ENCODE measurements around the gene CAPZA1. TPM values are rescaled to one million over a fixed set of nuclear protein-coding genes. Genes with fewer than 3 reads are reported as not detected.

Gene CAPZA1
- total RNA-seq: 239 and 242 TPM in 2 replicates

DNA sequence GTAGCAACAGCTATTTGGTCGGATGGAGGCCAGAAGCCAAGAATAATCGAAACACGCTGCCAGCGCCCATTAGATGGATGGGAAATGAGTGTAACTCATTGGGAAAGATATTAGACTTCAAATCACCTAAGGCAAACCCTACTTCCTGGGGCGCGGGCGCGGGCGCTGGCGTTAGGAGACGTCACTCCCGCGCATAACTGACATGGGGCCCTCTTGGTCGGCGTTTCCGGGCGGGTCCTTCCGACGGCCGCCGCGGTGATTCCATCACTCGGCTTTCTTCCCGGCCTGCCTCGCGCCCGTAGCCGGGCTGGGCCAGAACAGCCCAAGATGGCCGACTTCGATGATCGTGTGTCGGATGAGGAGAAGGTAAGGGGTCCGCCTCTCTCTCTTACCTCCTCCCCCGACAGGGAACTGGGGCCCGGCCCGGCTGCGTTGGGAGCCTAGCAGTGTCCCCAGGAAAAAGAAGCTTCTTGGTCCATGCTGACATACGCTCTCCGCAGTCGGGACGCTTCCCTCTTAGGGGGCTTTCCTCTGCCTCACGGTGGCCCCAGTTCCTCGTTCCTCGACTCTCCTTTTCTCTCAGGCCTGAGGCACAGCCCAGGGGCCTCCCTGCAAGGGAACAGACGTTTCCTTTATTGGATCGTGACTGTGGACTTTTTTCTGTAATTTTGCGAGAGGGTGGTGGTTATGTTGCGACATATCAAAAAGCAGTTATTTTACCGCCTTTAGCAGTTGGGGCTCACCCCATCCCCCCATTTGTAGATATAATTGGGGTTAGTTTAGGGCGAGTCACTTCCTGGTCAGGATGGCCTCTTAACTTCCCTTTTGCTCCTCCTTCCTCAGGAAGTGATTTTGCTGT, at the start of gene CAPZA1:
Gene CAPZA1 (plus strand): TSS at position 315 of the 859 bp plus-strand sequence. CDS start 13 bp downstream, at position 328.
- Mint-ChIP-seq H3K4me3 (peak within 1 kb of the TSS; percentile 98), H3K4me1 (ENCODE audit: low read depth) (peaks cover 48% of the 10 kb centered on the region), H3K9me3 (no peaks in the 10 kb centered on the region), H3K27me3 (ENCODE audit: insufficient read depth) (no peaks in the 10 kb centered on the region), H3K27ac (peak within 1 kb of the TSS; percentile 98), H3K36me3 (ENCODE audit: low read depth) (peaks cover 20% of the 10 kb centered on the region)
- peak; percentile 90 for DNase-seq (ENCODE audit: low spot score)
- intact Hi-C loops (cut with micrococcal nuclease): loop anchor here (1.0 to 5.0 kb wide), 8 partner anchors 49 to 1313 kb away; partner anchors contain the start of genes LRIG2, MOV10, PHTF1 and PPM1J

DNA sequence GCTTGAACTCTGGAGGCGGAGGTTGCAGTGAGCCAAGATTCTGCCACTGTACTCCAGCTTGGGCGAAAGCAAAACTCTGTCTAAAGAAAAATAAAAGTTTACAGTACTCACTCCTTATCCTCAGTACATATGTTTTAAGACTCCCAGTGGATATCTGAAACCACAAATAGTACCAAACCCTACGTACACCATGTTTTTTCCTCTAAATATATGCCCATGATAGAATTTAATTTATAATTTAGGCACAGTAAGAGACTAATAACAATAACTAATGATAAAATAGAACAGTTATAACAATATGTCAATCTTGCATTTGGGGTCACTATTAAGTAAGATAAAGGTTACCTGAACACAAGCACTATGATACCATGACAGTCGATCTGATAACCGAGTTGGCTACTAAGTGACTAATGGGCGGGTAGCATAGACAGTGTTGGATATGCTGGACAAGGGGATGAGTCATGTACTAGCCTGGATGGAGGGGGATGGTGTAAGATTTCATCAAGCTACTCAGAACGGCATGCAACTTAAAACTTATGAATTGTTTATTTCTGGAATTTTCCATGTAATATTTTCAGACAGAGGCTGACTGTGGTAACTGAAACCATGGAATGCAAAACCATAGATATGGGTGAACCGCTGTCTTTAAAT, 44.4 kb upstream of the CAPZA1 start:
- Mint-ChIP-seq H3K27ac (no peak overlapping the region), H3K4me1 (ENCODE audit: low read depth) (no peaks in the 10 kb centered on the region)
- no peak for DNase-seq (ENCODE audit: low spot score)

DNA sequence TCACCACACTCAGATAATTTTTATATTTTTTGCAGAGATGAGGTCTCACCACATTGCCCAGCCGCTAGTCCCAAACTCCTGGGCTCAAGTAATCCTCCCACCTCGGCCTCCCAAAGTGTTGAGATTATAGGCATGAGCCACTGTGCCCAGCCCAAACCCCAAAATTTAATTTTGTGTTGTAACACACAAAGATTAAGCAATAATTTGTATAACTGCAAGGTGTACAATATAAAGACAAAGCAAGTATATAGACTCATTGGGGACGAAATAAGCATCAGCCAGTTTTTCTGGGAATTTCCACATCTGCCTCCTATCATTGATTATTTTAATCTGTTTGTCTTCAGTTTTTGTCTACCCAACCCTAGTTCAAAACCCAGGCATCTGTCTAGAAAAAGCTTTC, 43.4 kb upstream of the CAPZA1 start:
- no peaks in the 10 kb centered on the region for H3K4me1 Mint-ChIP-seq (ENCODE audit: low read depth)
- no peak overlapping the region for H3K27ac Mint-ChIP-seq
- no peaks in the 10 kb centered on the region for H3K27me3 Mint-ChIP-seq (ENCODE audit: insufficient read depth)
- no peak overlapping the region for H3K4me3 Mint-ChIP-seq
- peaks cover 4% of the 10 kb centered on the region for H3K36me3 Mint-ChIP-seq (ENCODE audit: low read depth)
- intact Hi-C loops (cut with micrococcal nuclease): no loop called here
- DNase-seq (ENCODE audit: low spot score): no peak
- H3K9me3 Mint-ChIP-seq: no peaks in the 10 kb centered on the region

More for the DNA sequence above, 44.4 kb upstream of the CAPZA1 start:
- Mint-ChIP-seq H3K9me3 (no peaks in the 10 kb centered on the region), H3K4me3 (no peak overlapping the region), H3K36me3 (ENCODE audit: low read depth) (peaks cover 4% of the 10 kb centered on the region), H3K27me3 (ENCODE audit: insufficient read depth) (no peaks in the 10 kb centered on the region)
- intact Hi-C loops (cut with micrococcal nuclease): no loop called here

DNA sequence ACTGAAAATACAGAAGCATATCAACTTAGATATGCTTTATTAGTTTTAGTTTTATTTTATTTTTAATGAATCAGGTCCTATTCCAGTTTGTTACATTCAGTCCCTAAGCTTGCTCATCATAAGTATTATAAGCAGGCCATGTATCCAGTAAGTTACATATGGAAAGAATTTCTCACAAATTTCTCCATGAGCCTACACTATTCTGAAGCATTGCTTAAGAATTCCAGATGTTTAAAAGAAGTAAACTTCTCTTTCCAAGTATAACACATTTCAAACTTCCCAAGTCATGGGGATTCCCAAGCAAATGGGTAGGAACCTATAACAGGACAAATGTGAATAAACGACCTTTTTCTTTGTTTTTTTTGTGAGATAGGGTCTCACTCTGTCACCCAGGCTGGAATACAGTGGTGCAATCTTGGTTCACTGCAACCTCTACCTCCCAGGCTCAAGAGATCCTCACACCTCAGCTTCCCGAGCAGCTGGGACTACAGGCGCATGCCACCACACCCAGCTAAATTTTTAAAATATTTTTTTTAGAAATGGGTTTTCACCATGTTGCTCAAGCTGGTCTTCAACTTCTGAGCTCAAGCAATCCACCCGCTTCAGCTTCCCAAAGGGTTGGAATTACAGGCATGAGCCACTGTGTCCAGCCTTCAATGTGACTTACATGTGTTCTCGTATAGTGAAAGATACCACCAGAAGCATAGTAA, 39.7 kb upstream of the CAPZA1 start:
- intact Hi-C loops (cut with micrococcal nuclease): no loop called here
- Mint-ChIP-seq H3K9me3 (no peaks in the 10 kb centered on the region), H3K36me3 (ENCODE audit: low read depth) (peaks cover 4% of the 10 kb centered on the region), H3K27ac (no peak overlapping the region), H3K4me1 (ENCODE audit: low read depth) (no peaks in the 10 kb centered on the region), H3K27me3 (ENCODE audit: insufficient read depth) (no peaks in the 10 kb centered on the region), H3K4me3 (no peak overlapping the region)
- DNase-seq (ENCODE audit: low spot score): no peak

DNA sequence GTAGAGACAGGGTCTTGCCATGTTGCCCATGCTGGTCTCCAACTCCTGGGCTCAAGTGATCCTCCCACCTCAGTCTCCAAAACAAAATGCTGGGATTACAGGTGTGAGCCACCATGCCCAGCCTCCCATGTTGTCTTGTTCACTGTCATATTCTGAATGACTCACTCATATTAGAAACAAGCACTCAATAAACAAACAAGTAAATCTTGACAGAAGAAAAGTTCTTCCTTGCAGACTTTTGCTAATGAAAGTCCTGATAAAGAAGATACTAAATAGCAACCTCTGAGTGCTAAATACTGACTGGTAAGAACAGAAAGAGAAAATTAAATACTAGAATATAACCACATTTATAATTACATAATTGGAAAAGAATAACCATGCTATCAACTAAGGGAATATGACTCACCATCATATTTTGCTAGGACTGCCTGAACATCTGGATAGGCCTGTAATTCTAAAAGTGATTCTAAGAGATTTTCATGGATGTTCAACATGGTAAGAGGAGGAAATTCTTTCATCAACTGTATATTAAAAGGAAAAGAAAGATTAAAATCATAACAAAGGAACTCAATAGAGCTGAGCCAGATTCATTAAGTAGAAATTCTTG, 37.9 kb upstream of the CAPZA1 start:
- H3K27me3 Mint-ChIP-seq (ENCODE audit: insufficient read depth): no peaks in the 10 kb centered on the region
- no peak overlapping the region for H3K4me3 Mint-ChIP-seq
- H3K4me1 Mint-ChIP-seq (ENCODE audit: low read depth): no peaks in the 10 kb centered on the region
- intact Hi-C loops (cut with micrococcal nuclease): no loop called here
- no peak overlapping the region for H3K27ac Mint-ChIP-seq
- DNase-seq (ENCODE audit: low spot score): no peak
- H3K9me3 Mint-ChIP-seq: no peaks in the 10 kb centered on the region
- no peaks in the 10 kb centered on the region for H3K36me3 Mint-ChIP-seq (ENCODE audit: low read depth)

DNA sequence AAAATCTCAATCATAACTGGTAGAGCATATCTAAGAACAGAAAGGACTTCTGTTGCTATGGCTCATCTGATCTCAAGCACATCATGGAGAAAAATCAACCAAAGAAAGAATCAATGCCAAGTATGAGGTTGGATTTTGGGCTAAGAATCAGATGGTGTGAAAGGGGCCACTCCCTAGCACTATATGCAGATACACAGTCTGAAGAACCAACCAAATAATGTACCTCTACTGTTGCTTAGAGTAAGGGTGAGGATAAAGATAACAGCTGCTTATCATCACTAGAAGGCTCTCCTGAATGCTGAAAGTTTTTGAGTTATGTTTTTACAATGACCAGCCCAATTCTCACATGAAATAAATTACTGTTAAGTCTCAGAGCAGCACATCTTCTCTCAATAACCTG, 36.3 kb upstream of the CAPZA1 start:
- H3K4me3 Mint-ChIP-seq: no peak overlapping the region
- H3K36me3 Mint-ChIP-seq (ENCODE audit: low read depth): no peaks in the 10 kb centered on the region
- DNase-seq (ENCODE audit: low spot score): no peak
- intact Hi-C loops (cut with micrococcal nuclease): no loop called here
- H3K27ac Mint-ChIP-seq: no peak overlapping the region
- H3K9me3 Mint-ChIP-seq: no peaks in the 10 kb centered on the region
- no peaks in the 10 kb centered on the region for H3K27me3 Mint-ChIP-seq (ENCODE audit: insufficient read depth)
- no peaks in the 10 kb centered on the region for H3K4me1 Mint-ChIP-seq (ENCODE audit: low read depth)

DNA sequence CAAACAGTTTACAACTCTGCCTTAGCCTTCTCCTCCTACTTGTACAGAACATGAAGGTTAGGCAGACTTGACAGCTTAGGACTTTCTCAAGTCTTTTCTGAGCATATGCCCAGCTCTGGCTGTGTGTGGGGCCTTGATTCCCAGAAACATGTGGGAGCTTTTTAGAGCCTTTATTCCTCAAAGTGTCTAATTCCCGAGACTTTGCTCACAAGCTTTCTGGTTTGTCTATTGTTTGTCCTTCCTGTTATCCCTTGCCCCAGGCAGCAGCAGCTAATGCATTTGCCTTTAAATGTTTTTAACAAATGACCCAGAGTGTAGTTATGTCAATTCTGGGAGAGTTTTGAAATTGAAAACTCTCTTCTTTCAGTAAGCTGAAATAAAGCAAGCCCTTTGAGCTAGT, 29.9 kb upstream of the CAPZA1 start:
- H3K27me3 Mint-ChIP-seq (ENCODE audit: insufficient read depth): no peaks in the 10 kb centered on the region
- intact Hi-C loops (cut with micrococcal nuclease): no loop called here
- no peak for DNase-seq (ENCODE audit: low spot score)
- no peaks in the 10 kb centered on the region for H3K4me1 Mint-ChIP-seq (ENCODE audit: low read depth)
- H3K4me3 Mint-ChIP-seq: no peak overlapping the region
- H3K27ac Mint-ChIP-seq: no peak overlapping the region
- peaks cover 16% of the 10 kb centered on the region for H3K36me3 Mint-ChIP-seq (ENCODE audit: low read depth)
- H3K9me3 Mint-ChIP-seq: peaks cover 7% of the 10 kb centered on the region

DNA sequence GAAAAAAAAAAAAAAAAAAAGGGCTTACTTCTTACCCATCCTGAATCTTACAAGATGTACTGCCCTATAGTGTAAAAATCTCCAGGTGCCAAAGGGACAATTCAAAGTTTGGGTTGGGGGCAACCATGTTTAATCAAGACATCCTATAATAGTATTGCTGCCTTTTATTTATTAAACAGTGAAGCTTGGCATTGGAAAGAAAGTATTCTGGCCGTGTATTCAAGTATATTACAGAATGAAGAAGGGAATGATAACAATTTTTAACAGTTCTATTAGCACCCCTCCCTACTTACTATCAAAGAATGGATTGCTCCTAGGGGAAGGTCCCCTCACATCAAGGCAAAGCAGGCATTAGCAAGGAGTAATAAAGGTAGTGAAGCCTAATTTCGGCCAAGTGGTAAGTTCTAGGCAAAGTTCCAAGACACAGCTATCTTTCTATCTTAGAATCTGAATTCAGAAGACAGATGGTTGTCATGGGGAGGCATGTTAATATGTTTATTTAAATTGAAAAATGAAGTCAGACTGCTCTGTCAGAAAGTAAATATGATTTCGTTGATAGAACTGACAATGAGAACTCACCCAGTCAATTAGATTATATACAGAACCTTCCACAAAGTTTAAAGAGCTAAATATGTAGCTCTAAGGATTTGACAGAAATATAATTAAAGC, 25.3 kb upstream of the CAPZA1 start:
- Mint-ChIP-seq H3K27me3 (ENCODE audit: insufficient read depth) (no peaks in the 10 kb centered on the region), H3K9me3 (peaks cover 7% of the 10 kb centered on the region), H3K36me3 (ENCODE audit: low read depth) (peaks cover 12% of the 10 kb centered on the region), H3K4me3 (no peak overlapping the region), H3K27ac (no peak overlapping the region), H3K4me1 (ENCODE audit: low read depth) (no peaks in the 10 kb centered on the region)
- intact Hi-C loops (cut with micrococcal nuclease): no loop called here
- no peak for DNase-seq (ENCODE audit: low spot score)

DNA sequence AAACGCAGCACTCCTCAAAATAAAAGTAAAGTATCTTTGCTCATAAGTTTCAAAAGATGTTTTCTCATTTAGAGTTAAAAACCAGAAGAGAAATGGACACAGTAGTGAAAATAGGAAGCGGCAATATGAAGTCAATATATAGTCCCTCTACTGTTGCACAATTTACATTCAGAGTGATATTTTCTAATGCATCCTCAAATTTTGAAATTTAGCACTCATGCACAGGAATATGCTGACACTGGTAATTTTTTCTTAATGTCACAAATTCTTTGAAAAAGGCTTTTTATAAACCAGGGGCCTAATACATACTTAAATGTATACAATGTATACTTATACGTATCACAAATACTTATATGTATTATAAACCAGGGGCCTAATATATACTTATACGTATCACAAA, 20.2 kb upstream of the CAPZA1 start:
- peaks cover 3% of the 10 kb centered on the region for H3K36me3 Mint-ChIP-seq (ENCODE audit: low read depth)

DNA sequence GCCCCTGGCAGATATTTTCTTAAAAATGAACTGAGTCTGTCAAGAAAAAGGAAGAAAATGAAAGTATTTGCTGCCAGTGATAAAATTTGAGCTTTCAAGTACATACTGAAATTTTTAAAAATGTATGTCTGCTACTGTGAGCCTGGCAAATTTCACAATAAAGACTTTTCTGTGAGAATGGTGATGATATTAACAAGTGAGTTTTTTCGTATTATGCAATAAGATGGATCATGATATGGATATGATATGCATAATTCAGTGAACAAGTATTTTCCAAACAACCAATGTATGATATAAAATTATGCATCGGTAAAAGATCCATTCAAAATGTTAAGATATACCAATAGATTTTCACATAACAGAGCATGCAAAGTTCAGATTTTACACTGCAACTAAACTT, 16.6 kb upstream of the CAPZA1 start:
- H3K4me1 Mint-ChIP-seq (ENCODE audit: low read depth): peaks cover 10% of the 10 kb centered on the region
- no peak overlapping the region for H3K4me3 Mint-ChIP-seq
- no peaks in the 10 kb centered on the region for H3K9me3 Mint-ChIP-seq
- DNase-seq (ENCODE audit: low spot score): no peak
- H3K36me3 Mint-ChIP-seq (ENCODE audit: low read depth): peaks cover 16% of the 10 kb centered on the region
- H3K27me3 Mint-ChIP-seq (ENCODE audit: insufficient read depth): no peaks in the 10 kb centered on the region
- H3K27ac Mint-ChIP-seq: no peak overlapping the region
- intact Hi-C loops (cut with micrococcal nuclease): no loop called here

More for the DNA sequence above, 20.2 kb upstream of the CAPZA1 start:
- H3K27me3 Mint-ChIP-seq (ENCODE audit: insufficient read depth): no peaks in the 10 kb centered on the region
- H3K27ac Mint-ChIP-seq: no peak overlapping the region
- no peaks in the 10 kb centered on the region for H3K4me1 Mint-ChIP-seq (ENCODE audit: low read depth)
- H3K4me3 Mint-ChIP-seq: no peak overlapping the region
- H3K9me3 Mint-ChIP-seq: no peaks in the 10 kb centered on the region
- intact Hi-C loops (cut with micrococcal nuclease): no loop called here
- DNase-seq (ENCODE audit: low spot score): no peak

DNA sequence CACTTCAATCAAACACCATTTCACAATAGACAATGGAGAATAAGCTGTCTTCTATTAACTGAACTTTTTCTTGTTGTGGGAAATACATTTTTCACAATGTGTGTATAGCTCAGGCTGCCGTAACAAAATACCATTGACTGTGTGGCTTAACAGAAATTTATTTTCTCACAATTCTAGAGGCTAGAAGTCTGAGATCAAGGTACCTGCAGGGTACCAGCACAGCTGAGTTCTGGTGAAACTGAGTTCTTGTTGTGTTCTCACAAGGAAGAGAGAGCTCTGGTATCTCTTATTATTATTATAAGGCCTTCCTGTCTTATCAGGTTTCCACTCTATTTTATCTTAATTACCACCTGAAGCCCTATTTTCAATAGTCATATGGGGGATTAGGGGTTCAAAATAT, 16.1 kb upstream of the CAPZA1 start:
- no peaks in the 10 kb centered on the region for H3K27me3 Mint-ChIP-seq (ENCODE audit: insufficient read depth)
- peaks cover 10% of the 10 kb centered on the region for H3K4me1 Mint-ChIP-seq (ENCODE audit: low read depth)
- H3K4me3 Mint-ChIP-seq: no peak overlapping the region
- no peaks in the 10 kb centered on the region for H3K9me3 Mint-ChIP-seq
- H3K36me3 Mint-ChIP-seq (ENCODE audit: low read depth): peaks cover 18% of the 10 kb centered on the region
- H3K27ac Mint-ChIP-seq: no peak overlapping the region
- intact Hi-C loops (cut with micrococcal nuclease): no loop called here
- no peak for DNase-seq (ENCODE audit: low spot score)

DNA sequence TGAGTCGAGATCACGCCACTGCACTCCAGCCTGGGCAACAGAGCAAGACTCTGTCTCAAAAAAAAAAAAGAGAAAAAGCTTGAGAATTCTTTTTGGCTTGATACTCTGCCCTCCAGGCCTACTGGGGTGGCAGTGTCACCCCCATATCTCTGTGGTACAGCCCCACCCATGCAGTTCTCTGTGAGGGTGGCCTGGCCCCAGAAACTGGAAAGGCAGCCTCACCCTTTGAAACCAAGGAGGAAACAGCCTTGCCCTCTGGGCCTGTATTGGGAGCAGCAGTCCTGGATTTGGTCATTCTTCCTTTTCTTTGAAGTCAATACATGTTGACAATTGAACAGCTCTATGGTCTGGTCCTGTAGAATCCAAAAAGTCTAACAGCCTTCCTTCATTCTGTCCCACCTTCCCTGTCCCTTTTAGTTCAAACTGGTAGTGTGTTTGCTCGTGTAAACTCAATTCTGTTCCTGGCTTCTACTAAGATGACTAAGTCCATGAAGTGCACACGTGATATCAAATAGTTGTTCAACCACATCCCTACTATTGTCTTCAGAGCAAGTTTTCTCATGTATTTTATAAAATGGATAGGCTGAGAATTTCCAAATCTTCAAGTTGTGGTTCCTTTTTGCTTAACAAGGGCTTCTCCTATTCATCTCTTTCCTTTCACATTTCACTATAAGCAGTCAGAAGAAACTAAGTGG, 13.9 kb upstream of the CAPZA1 start:
- H3K36me3 Mint-ChIP-seq (ENCODE audit: low read depth): peaks cover 23% of the 10 kb centered on the region
- peaks cover 18% of the 10 kb centered on the region for H3K4me1 Mint-ChIP-seq (ENCODE audit: low read depth)
- intact Hi-C loops (cut with micrococcal nuclease): no loop called here
- no peaks in the 10 kb centered on the region for H3K9me3 Mint-ChIP-seq
- no peak overlapping the region for H3K4me3 Mint-ChIP-seq
- H3K27me3 Mint-ChIP-seq (ENCODE audit: insufficient read depth): no peaks in the 10 kb centered on the region
- H3K27ac Mint-ChIP-seq: peak overlapping the region; percentile 6
- no peak for DNase-seq (ENCODE audit: low spot score)

Data from activated T-helper 1 cell treated with anti-CD3 and anti-CD28 coated beads, Interleukin-12 subunit alpha, Interleukin-12 subunit beta, Interleukin-2, Interleukin-4 antibody, amounts not matched to agents 30 ng/mL and 10 ng/mL and 1 ng/mL, durations not matched to agents 14 hours and 24 hours and 36 hours (primary cell).